Measurements from ENCODE around the gene GNG7.

- TF ChIP-seq POLR2AphosphoS5 (IDR thresholded peaks at IDR 0.05; ENCODE audit: insufficient read depth, low read depth, low read length) (no peak), CTCF (IDR thresholded peaks at IDR 0.05; ENCODE audit: extremely low read depth in 1 of 2, insufficient read depth in 1 of 2, low read depth in 1 of 2, low read length in 2 of 2) (no peak), FOS (IDR thresholded peaks at IDR 0.05; ENCODE audit: borderline replicate concordance, insufficient read depth, low read length) (no peak), MAX (IDR thresholded peaks at IDR 0.05; ENCODE audit: insufficient read depth, insufficient read length) (no peak), JUN (IDR thresholded peaks at IDR 0.05; ENCODE audit: borderline replicate concordance, insufficient read depth, insufficient read length, low read depth) (no peak), POLR2A (IDR thresholded peaks at IDR 0.05; ENCODE audit: low read depth, low read length) (no peak), EZH2 (IDR thresholded peaks at IDR 0.05; ENCODE audit: borderline replicate concordance, low read depth, low read length, severe bottlenecking) (no peak)
Observed at GRCh38 chr19:2511570-2511969, 190.9 kb downstream of the GNG7 start.

Data from endothelial cell of umbilical vein (primary cell).